Astrocyte of the spinal cord (primary cell): Measurements from ENCODE around the gene LCN9.
"Not testable (repeated sequence)": the region's sequence is repeated elsewhere in the genome, so short reads cannot be mapped to it uniquely, and the experiment has no call there.

Experiments
- DNase-seq: peaks from one replicate; pipeline ENCODE4 v3.0.0; 2011; ENCODE audit warnings: low read depth, low spot score
- H3K4me3 ChIP-seq: 2 replicates; pipeline ENCODE4 v1.5.1; 2011; ENCODE audit warnings: low read depth, mild to moderate bottlenecking, low read length, moderate library complexity
- in situ Hi-C: cut with HindIII; loops from 2 replicates; pipeline ENCODE4 v1.10.0; 2017; ENCODE audit warnings: low sequenced_read_pairs
- TF ChIP-seq, protein P1 (sequence below): IDR thresholded peaks from 2 replicates; pipeline ENCODE4 v1.5.1; 2012; ENCODE audit warnings: low read depth, mild to moderate bottlenecking, low read length, inconsistent platforms

The LCN9 gene

DNA sequence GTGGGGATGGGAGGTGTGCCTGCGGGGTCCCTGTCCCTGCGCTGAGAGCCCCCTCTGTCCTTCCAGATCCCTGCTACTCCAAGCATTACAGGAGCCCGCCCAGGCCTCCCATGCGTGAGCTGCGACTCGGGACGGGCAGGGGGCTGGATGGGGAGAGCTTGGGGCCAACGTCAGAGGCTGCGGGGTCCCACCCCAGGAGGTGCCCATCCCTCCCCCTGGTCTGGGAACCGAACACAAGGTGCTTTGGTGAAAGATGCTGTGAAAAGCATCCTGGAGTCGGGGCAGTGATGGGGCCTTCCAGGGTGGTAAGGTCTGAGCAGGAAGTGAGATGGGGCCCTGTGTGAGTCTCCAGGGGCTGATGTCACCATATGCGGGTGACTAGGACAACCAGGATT is 2.7 kb downstream of the LCN9 start:
- no peak overlapping the region for H3K4me3 ChIP-seq
- no peak for DNase-seq
- in situ Hi-C loops = no loop called here
- TF ChIP-seq, protein P1, sequence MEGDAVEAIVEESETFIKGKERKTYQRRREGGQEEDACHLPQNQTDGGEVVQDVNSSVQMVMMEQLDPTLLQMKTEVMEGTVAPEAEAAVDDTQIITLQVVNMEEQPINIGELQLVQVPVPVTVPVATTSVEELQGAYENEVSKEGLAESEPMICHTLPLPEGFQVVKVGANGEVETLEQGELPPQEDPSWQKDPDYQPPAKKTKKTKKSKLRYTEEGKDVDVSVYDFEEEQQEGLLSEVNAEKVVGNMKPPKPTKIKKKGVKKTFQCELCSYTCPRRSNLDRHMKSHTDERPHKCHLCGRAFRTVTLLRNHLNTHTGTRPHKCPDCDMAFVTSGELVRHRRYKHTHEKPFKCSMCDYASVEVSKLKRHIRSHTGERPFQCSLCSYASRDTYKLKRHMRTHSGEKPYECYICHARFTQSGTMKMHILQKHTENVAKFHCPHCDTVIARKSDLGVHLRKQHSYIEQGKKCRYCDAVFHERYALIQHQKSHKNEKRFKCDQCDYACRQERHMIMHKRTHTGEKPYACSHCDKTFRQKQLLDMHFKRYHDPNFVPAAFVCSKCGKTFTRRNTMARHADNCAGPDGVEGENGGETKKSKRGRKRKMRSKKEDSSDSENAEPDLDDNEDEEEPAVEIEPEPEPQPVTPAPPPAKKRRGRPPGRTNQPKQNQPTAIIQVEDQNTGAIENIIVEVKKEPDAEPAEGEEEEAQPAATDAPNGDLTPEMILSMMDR = no peak

DNA sequence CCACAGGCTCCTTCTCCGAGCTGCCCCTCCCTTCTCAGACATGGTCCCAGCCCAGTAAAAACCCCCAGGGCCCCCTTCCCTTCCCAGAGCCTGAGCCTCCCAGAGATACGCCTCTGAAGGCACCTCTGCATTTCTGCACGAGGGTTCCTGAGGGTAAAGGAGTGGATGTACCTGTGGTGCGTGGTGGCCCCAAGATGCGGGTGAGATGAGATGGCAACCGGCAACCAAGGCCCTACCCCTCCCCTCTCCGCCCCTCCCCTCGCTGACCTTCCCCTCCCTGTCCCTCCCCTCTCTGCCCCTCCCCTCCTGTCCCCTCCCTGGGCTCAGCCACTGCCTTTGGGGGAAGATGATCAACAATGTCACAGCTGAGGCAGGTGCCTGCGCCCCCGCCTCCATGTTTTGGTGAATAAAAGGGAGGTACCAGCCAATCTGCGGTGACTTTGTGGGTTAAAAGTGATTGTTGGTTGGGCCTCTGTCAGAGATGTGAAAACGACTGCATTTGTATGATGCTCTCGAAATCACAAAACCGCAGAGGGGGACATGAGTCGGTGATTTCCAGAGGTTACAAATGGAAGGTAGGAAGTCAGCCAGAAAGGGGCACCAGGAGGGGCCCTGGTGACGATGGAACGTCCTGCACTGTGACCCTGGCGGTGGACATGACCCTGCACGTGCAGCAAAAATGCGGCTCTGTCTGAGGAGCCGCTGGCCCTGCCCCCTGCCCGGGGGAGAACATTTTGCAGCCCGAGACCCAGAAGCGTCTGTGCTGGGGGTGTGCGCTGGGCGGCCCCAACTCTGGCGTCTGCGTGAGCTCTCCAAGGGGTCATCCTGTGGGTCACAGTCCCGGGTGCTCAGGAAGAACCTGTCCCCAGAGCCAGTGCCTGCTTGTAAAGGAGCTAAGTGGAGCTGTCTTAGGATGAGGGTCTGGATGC is 3.7 kb downstream of the LCN9 start:
- H3K4me3 ChIP-seq = no peak overlapping the region
- no peak for DNase-seq
- in situ Hi-C loops = no loop called here
- TF ChIP-seq, protein P1 = no peak

DNA sequence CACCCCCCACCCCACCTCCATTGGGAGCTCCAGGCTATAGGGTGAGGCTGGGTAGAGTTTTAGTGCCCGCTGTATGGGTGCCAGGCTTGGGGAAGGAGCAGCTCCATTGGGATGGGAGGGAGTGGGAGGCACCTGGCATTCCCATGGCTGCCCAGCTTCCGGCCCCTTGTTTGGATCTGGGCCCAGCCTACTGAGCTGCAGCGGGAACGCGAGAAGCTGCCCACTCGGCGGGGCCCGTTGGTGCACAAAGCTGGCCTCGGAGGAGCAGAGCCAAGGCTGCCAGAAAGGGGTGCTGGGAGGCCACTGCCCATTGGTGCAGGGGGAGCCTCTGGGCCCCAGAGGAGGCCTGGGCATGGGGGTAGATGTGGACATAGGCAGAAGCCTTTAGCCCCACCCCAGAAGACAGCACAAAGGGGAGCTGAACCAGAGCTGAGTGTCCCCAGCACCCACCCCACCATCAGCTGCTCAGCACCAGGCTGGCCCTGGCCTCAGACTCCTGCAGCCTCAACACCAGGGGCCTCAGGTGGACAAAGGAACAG is 4.4 kb downstream of the LCN9 start:
- no peak overlapping the region for H3K4me3 ChIP-seq
- in situ Hi-C loops = no loop called here
- TF ChIP-seq, protein P1 = no peak
- no peak for DNase-seq

DNA sequence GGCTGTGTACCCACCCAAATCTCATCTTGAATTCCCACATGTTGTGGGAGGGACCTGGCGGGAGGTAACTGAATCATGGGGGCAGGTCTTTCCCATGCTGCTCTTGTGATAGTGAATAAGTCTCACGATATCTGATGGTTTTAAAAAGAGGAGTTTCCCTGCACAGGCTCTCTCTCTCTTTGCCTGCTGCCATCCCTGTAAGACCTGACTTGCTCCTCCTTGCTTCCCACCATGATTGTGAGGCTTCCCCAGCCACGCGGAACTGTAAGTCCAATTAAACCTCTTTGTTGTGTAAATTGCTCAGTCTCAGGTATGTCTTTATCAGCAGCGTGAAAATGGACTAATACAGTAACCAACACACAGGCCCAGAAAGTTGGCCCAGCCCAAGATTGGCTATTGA is 5.9 kb downstream of the LCN9 start:
- H3K4me3 ChIP-seq, in situ Hi-C loops, DNase-seq: not testable (repeated sequence)

DNA sequence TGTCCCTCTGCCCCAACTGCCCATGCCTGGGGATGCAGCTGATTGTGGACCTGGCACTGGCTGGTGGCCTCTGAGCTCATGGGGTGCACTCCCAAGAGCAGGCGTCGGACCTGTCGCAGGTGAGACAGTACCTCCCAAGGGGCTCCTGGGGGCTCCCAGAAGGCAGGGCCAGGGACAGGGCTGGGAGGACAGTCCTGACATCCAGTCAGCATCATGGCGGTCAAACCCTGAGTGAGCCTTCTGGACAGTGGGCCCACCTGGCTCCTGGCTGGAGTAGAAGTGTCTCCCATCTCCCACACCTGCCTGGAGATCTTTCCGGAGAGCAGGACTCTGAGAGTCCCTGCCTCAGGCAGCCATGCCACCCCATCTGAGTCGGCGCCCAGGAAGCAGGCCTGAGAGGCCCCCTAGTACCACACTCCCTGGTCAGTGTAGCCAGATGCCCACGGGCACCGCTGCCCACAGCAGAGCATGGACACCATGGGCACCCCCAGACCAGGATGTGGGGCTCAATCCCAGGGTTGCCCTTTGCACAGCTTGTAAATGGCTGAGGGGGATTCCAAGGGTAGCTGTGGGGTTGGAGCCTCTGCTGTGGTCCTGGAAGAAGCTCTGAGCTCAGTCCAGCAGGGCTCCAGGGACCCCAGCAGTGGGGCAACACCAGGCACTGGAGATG is 6.6 kb downstream of the LCN9 start:
- TF ChIP-seq, protein P1 = no peak
- no peak for DNase-seq
- H3K4me3 ChIP-seq = no peak overlapping the region
- in situ Hi-C loops = no loop called here

DNA sequence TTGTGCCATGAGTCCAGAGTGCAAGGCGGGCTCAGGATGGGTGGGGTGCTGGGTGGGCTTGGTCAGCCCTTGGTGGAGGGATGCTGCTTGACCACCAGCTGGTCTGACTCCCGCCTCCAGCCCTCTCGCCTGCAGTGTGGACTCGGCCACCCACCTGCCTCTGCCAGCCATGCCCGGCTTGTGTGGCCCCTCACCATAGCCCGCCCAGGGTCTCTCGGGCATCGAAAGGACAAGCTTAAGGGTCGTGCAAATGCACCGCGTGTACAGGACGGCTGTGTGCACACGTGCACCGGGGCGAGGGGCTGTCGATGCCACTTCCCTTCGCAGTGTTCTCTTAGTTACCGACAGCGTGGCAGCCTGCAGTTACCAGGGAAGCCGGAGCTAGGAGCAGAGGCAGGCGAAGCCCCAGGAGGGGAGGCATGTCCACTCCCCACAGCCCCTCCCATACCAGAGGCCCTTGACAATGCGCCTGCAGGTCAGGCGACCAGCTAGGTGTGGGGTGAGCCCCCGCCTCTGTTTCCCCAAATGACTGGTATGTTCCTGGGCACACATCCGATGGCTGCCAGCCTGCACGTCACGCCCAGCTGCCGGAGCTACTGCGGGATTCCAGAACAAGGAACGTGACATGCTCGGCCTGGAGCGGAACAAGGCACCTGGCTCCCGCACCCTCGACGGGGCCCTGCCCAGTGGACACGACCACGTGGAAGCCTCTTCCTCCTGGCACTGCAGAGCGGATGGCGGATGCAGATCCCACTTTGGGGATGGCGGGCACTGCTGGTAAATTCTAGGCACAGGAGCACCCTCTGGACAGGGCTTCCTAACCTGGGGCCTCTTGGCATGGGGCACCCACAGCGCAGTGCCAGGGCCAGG is 7.8 kb downstream of the LCN9 start:
- TF ChIP-seq, protein P1 = no peak
- H3K4me3 ChIP-seq = no peak overlapping the region
- in situ Hi-C loops = no loop called here
- no peak for DNase-seq
